IPS-18c (cell line): ENCODE measurements around the gene RGS10.

Experiments used
- H3K4me3 ChIP-seq: 2 replicates; pipeline ENCODE4 v1.7.0; 2013; ENCODE audit warnings: low read depth, mild to moderate bottlenecking, low read length, moderate library complexity; ENCODE audit not compliant: insufficient read depth
- H3K9me3 ChIP-seq: one replicate; pipeline ENCODE4 v1.6.1; 2013; ENCODE audit warnings: mild to moderate bottlenecking, low read length, moderate library complexity; ENCODE audit not compliant: control insufficient read depth, insufficient read depth

Gene RGS10

DNA sequence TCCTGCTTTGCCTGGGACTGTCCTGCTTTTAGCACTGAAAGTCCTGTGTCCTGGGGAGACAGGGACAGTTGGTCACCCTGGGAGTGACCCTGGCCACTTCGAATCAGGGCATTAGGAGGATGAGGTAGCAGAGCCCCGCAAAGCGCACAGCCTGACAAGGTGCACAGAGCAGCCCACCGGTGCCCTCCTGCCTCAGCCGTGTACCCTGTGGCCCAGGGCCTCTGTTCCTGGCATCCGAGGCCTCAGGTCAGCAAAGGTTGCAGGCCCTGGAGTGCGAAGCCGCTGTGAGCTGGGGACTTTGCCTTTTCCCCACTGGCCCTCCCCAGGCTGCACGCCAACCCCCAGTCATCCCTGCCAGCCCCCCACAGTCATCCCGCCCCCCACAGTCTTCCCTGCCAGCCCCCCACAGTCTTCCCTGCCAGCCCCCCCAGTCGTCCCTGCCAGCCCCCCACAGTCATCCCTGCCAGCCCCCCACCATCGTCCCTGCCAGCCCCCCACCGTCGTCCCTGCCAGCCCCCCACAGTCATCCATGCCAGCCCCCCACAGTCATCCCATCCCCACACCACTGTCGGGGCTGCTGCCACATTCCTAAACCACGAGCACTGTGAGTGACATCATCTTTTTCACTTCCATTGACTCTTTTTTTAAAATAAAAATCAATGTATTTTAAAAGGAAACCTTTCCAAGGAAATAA lies 91.8 kb downstream of the RGS10 start:
- H3K9me3 ChIP-seq, result no peaks in the 10 kb centered on the region
- H3K4me3 ChIP-seq, result no peak overlapping the region
